IMR-90 (cell line): ENCODE results near the gene ALDH18A1. TPM values are rescaled to one million over a fixed set of nuclear protein-coding genes. Genes with fewer than 3 reads are reported as not detected.

ENCODE experiments used
- ATAC-seq: fragments of 200-7000 bp; cut with Tn5 transposase; 2 replicates; pipeline ENCODE4 v1.9.1; 2020; ENCODE audit warnings: low read depth, mild to moderate bottlenecking, moderate library complexity
- BruUV-seq: library from RNA; stranded (reverse); fragments of 400-500 nt; replicated peaks from 2 replicates; lab custom pipeline; 2021; lab: Mats Ljungman, UMichigan
- CTCF ChIA-PET: fragments of 300-600 bp; formaldehyde crosslinking; extraction: SDS; loops from one replicate; lab custom pipeline; 2021; ENCODE audit warnings: antibody characterized with exemption; lab: Yijun Ruan, JAX
- POLR2A ChIA-PET: fragments of 300-600 bp; sonication (Branson Sonifier 250); formaldehyde crosslinking; loops from one replicate; lab custom pipeline; 2022; ENCODE audit warnings: antibody characterized with exemption; ENCODE audit not compliant: unreplicated experiment; lab: Charles Lee
- DNase-seq: peaks from one replicate; pipeline ENCODE4 v3.0.0; 2013
- H2AFZ ChIP-seq: replicated peaks from 2 replicates; pipeline ENCODE3; 2013; ENCODE audit warnings: low read length, mild to moderate bottlenecking; ENCODE audit not compliant: poor library complexity
- H2AK5ac ChIP-seq: 2 replicates; pipeline ENCODE4 v1.6.1; 2013; ENCODE audit warnings: low read depth, low read length, inconsistent platforms
- H2AK9ac ChIP-seq: replicated peaks from 2 replicates; pipeline ENCODE3; 2013; ENCODE audit warnings: mild to moderate bottlenecking, low read depth, low read length, moderate library complexity; ENCODE audit not compliant: poor library complexity
- H2BK120ac ChIP-seq: 2 replicates; pipeline ENCODE4 v1.6.1; 2013; ENCODE audit warnings: low read depth, low read length, inconsistent platforms
- H2BK15ac ChIP-seq: 3 replicates; pipeline ENCODE4 v1.6.1; 2013; ENCODE audit warnings: low read depth, low read length, inconsistent platforms
- H2BK20ac ChIP-seq: 2 replicates; pipeline ENCODE4 v1.6.1; 2013; ENCODE audit warnings: low read depth, mild to moderate bottlenecking, inconsistent platforms, low read length, moderate library complexity
- H2BK5ac ChIP-seq: 2 replicates; pipeline ENCODE4 v1.6.1; 2013; ENCODE audit warnings: mild to moderate bottlenecking, low read depth, low read length, inconsistent platforms; ENCODE audit not compliant: poor library complexity, severe bottlenecking
- H3K14ac ChIP-seq: replicated peaks from 2 replicates; pipeline ENCODE4 v1.6.1; 2013; ENCODE audit warnings: low read depth, low read length, inconsistent platforms
- H3K18ac ChIP-seq: 2 replicates; pipeline ENCODE4 v1.6.1; 2013; ENCODE audit warnings: low read depth, low read length, control low read depth
- H3K23ac ChIP-seq: 2 replicates; pipeline ENCODE4 v1.6.1; 2013; ENCODE audit warnings: low read depth, low read length, inconsistent platforms
- H3K27ac ChIP-seq: 2 replicates; pipeline ENCODE4 v1.5.1; 2013; ENCODE audit warnings: mild to moderate bottlenecking, control low read depth, low read length; ENCODE audit not compliant: insufficient read depth
- H3K27me3 ChIP-seq: 2 replicates; pipeline ENCODE4 v1.6.1; 2013; ENCODE audit warnings: low read length; ENCODE audit not compliant: control insufficient read depth, insufficient read depth
- H3K36me3 ChIP-seq: 2 replicates; pipeline ENCODE4 v1.6.1; 2013; ENCODE audit warnings: low read length, mixed read lengths; ENCODE audit not compliant: control insufficient read depth, insufficient read depth
- H3K4ac ChIP-seq: 2 replicates; pipeline ENCODE4 v1.6.1; 2013; ENCODE audit warnings: low read depth, low read length, inconsistent platforms
- H3K4me1 ChIP-seq: 2 replicates; pipeline ENCODE4 v1.6.1; 2013; ENCODE audit warnings: low read length, mixed read lengths; ENCODE audit not compliant: control insufficient read depth, insufficient read depth
- H3K4me2 ChIP-seq: 2 replicates; pipeline ENCODE4 v1.6.1; 2013; ENCODE audit warnings: low read depth, mild to moderate bottlenecking, control low read depth, low read length, moderate library complexity
- H3K4me3 ChIP-seq: 2 replicates; pipeline ENCODE4 v1.5.1; 2013; ENCODE audit warnings: low read depth, mild to moderate bottlenecking, control low read depth, low read length, moderate library complexity; ENCODE audit not compliant: insufficient read depth
- H3K56ac ChIP-seq: 2 replicates; pipeline ENCODE4 v1.6.1; 2013; ENCODE audit warnings: low read length, inconsistent platforms; ENCODE audit not compliant: insufficient read depth; ENCODE audit errors: extremely low read depth
- H3K79me1 ChIP-seq, 2 experiments: 2 replicates each; pipeline ENCODE4 v1.6.1; 2013; ENCODE audit warnings: low read length in 2 of 2, inconsistent platforms in 1 of 2, low read depth in 1 of 2
- H3K9ac ChIP-seq: 2 replicates; pipeline ENCODE4 v1.6.1; 2013; ENCODE audit warnings: low read depth, low read length, control low read depth
- H3K9me1 ChIP-seq: 2 replicates; pipeline ENCODE4 v1.6.1; 2013; ENCODE audit warnings: low read length, inconsistent platforms; ENCODE audit not compliant: insufficient read depth
- H3K9me3 ChIP-seq: 2 replicates; pipeline ENCODE4 v1.6.1; 2013; ENCODE audit warnings: low read length; ENCODE audit not compliant: control insufficient read depth, insufficient read depth
- H4K20me1 ChIP-seq: 2 replicates; pipeline ENCODE4 v1.6.1; 2013; ENCODE audit warnings: low read length, inconsistent platforms; ENCODE audit not compliant: insufficient read depth
- H4K5ac ChIP-seq: 2 replicates; pipeline ENCODE4 v1.6.1; 2013; ENCODE audit warnings: mild to moderate bottlenecking, low read depth, low read length, control low read depth
- H4K8ac ChIP-seq, 2 experiments: 2 replicates each; pipeline ENCODE4 v1.6.1; 2013; ENCODE audit warnings: low read depth in 2 of 2, low read length in 2 of 2, control low read depth in 1 of 2, inconsistent platforms in 1 of 2
- H4K91ac ChIP-seq: 2 replicates; pipeline ENCODE4 v1.6.1; 2013; ENCODE audit warnings: low read depth, low read length, inconsistent platforms; ENCODE audit not compliant: insufficient read depth
- BHLHE40 ChIP-seq: fragments of 150-350 bp; IDR thresholded peaks from 2 replicates; pipeline ENCODE4 v1.6.1; 2016; ENCODE audit warnings: mild to moderate bottlenecking, low read depth, low read length
- CEBPB ChIP-seq: IDR thresholded peaks from 2 replicates; pipeline ENCODE4 v1.6.1; 2012; ENCODE audit warnings: low read depth, low read length, improper control_type of control experiment
- CHD1 ChIP-seq: IDR thresholded peaks from 2 replicates; pipeline ENCODE4 v1.6.1; 2012; ENCODE audit warnings: low read depth, low read length, improper control_type of control experiment
- FOS ChIP-seq: fragments of 150-350 bp; IDR thresholded peaks from 2 replicates; pipeline ENCODE4 v1.6.1; 2016; ENCODE audit warnings: low read depth, low read length
- MAZ ChIP-seq: IDR thresholded peaks from 2 replicates; pipeline ENCODE4 v1.6.1; 2012; ENCODE audit warnings: low read depth, mild to moderate bottlenecking, low read length, improper control_type of control experiment, moderate library complexity, borderline replicate concordance
- NFE2L2 ChIP-seq: fragments of 150-350 bp; IDR thresholded peaks from 2 replicates; pipeline ENCODE4 v1.6.1; 2016; ENCODE audit warnings: low read depth, mild to moderate bottlenecking, low read length
- POLR2A ChIP-seq: IDR thresholded peaks from 2 replicates; pipeline ENCODE4 v1.6.1; 2012; ENCODE audit warnings: mild to moderate bottlenecking, low read depth, low read length
- RCOR1 ChIP-seq: IDR thresholded peaks from 2 replicates; pipeline ENCODE4 v1.6.1; 2012; ENCODE audit warnings: mild to moderate bottlenecking, low read length, improper control_type of control experiment; ENCODE audit not compliant: insufficient replicate concordance
- RFX5 ChIP-seq: IDR thresholded peaks from 2 replicates; pipeline ENCODE4 v1.8.0; 2012; ENCODE audit warnings: low read depth, mild to moderate bottlenecking, low read length, moderate library complexity
- SMC3 ChIP-seq: fragments of 150-350 bp; IDR thresholded peaks from 2 replicates; pipeline ENCODE4 v1.6.1; 2016; ENCODE audit warnings: low read depth, mild to moderate bottlenecking, antibody characterized with exemption, low read length, moderate library complexity
- WGBS, 2 experiments: methylation state at CpG; one replicate each; pipeline versions ENCODE4 v1.1.5 to v1.1.7; 2013; ENCODE audit warnings: missing lambda C conversion rate in 2 of 2; ENCODE audit not compliant: insufficient read length in 1 of 2; ENCODE audit errors: extremely low coverage in 2 of 2; 5-methylcytosine and 5-hydroxymethylcytosine counted together
- dilution Hi-C: fragments of 300-500 bp; cut with HindIII; formaldehyde crosslinking; loops from one replicate; pipeline ENCODE4 v1.14.3; 2018; ENCODE audit warnings: low sequenced_read_pairs; ENCODE audit not compliant: unreplicated experiment
- in situ Hi-C: fragments of 300-500 bp; cut with MboI; formaldehyde crosslinking; loops from 3 replicates; pipeline ENCODE4 v1.14.3; 2019; ENCODE audit warnings: low sequenced_read_pairs, inconsistent platforms, mixed read lengths
- intact Hi-C: fragments of 100-400 bp; cut with micrococcal nuclease; formaldehyde crosslinking; loops from 2 replicates; pipeline ENCODE4 v1.10.0; 2022
- polyA plus RNA-seq, 3 experiments: library from polyadenylated mRNA; depleted of rRNA; stranded (reverse); fragments of >200 nt; gene quantifications; 2 replicates each; pipeline ENCODE4 v1.2.3, GENCODE V29; 2012; ENCODE audit warnings: low replicate concordance in 1 of 3
- total RNA-seq: library from RNA; depleted of rRNA; stranded (reverse); fragments of >200 nt; gene quantifications from 2 replicates; pipeline ENCODE4 v1.2.3, GENCODE V29; 2012
- TF ChIP-seq, protein P1 (sequence below): fragments of 150-350 bp; IDR thresholded peaks from 2 replicates; pipeline ENCODE4 v1.6.1; 2017; ENCODE audit warnings: mild to moderate bottlenecking, antibody characterized with exemption, low read length, low read depth
- TF ChIP-seq, protein P2 (sequence below): fragments of 150-350 bp; IDR thresholded peaks from 2 replicates; pipeline ENCODE4 v1.6.1; 2016; ENCODE audit warnings: low read depth, mild to moderate bottlenecking, low read length, moderate library complexity, borderline replicate concordance
- TF ChIP-seq, protein P3 (sequence below): conservative IDR thresholded peaks from 2 replicates; pipeline ENCODE4 v1.5.1; 2012; ENCODE audit warnings: mild to moderate bottlenecking, low read depth, low read length, improper control_type of control experiment

Gene ALDH18A1
- total and polyA plus RNA-seq, 2 of the 4 experiments (the other 2 are of a cell fraction), result 93.4 to 232 TPM

GRCh38 chr10:95613330-95613729, 43.2 kb downstream of the ALDH18A1 start:
- Histone ChIP-seq H3K79me1 (peaks cover 3 to 12% of the 10 kb centered on the region in 2 experiments; a peak in 3 of 4 replicates), H3K4me3 (no peak overlapping the region), H3K4ac (no peak overlapping the region), H2AK9ac (no peak overlapping the region), H4K20me1 (no peaks in the 10 kb centered on the region), H3K27me3 (no peaks in the 10 kb centered on the region), H3K9ac (no peak overlapping the region), H3K18ac (no peak overlapping the region), H3K9me1 (peaks cover 3% of the 10 kb centered on the region; the same call in 1 of the 2 replicates), H3K23ac (no peak overlapping the region), H4K5ac (no peak overlapping the region), H3K4me2 (no peak overlapping the region), H3K27ac (no peak overlapping the region), H2BK15ac (no peak overlapping the region), H3K56ac (no peak overlapping the region), H2BK20ac (no peak overlapping the region), H2AFZ (no peak overlapping the region), H2BK5ac (no peak overlapping the region), H4K91ac (no peak overlapping the region), H3K36me3 (peaks cover 75% of the 10 kb centered on the region), H3K9me3 (no peaks in the 10 kb centered on the region), H2BK120ac (no peak overlapping the region), H3K14ac (no peak overlapping the region), H3K4me1 (no peaks in the 10 kb centered on the region), H2AK5ac (no peak overlapping the region), H4K8ac (no peak overlapping the region)
- intact Hi-C loops (no loop called here), dilution Hi-C loops (no loop called here), in situ Hi-C loops (no loop called here)
- ATAC-seq (no peak), DNase-seq (no peak)
- WGBS, 2 experiments, result no CpG with 5 or more reads among the region's 2 CpGs
- no TSS peak for BruUV-seq
- POLR2A ChIA-PET, result no interaction called here
- TF ChIP-seq RCOR1 (no peak), MAZ (no peak), BHLHE40 (no peak), CEBPB (no peak), NFE2L2 (no peak), POLR2A (no peak), SMC3 (no peak), FOS (no peak), RFX5 (no peak), CHD1 (no peak)
- TF ChIP-seq, protein P1, sequence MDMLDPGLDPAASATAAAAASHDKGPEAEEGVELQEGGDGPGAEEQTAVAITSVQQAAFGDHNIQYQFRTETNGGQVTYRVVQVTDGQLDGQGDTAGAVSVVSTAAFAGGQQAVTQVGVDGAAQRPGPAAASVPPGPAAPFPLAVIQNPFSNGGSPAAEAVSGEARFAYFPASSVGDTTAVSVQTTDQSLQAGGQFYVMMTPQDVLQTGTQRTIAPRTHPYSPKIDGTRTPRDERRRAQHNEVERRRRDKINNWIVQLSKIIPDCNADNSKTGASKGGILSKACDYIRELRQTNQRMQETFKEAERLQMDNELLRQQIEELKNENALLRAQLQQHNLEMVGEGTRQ, result no peak
- TF ChIP-seq, protein P2, sequence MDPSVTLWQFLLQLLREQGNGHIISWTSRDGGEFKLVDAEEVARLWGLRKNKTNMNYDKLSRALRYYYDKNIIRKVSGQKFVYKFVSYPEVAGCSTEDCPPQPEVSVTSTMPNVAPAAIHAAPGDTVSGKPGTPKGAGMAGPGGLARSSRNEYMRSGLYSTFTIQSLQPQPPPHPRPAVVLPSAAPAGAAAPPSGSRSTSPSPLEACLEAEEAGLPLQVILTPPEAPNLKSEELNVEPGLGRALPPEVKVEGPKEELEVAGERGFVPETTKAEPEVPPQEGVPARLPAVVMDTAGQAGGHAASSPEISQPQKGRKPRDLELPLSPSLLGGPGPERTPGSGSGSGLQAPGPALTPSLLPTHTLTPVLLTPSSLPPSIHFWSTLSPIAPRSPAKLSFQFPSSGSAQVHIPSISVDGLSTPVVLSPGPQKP, result no peak
- TF ChIP-seq, protein P3, sequence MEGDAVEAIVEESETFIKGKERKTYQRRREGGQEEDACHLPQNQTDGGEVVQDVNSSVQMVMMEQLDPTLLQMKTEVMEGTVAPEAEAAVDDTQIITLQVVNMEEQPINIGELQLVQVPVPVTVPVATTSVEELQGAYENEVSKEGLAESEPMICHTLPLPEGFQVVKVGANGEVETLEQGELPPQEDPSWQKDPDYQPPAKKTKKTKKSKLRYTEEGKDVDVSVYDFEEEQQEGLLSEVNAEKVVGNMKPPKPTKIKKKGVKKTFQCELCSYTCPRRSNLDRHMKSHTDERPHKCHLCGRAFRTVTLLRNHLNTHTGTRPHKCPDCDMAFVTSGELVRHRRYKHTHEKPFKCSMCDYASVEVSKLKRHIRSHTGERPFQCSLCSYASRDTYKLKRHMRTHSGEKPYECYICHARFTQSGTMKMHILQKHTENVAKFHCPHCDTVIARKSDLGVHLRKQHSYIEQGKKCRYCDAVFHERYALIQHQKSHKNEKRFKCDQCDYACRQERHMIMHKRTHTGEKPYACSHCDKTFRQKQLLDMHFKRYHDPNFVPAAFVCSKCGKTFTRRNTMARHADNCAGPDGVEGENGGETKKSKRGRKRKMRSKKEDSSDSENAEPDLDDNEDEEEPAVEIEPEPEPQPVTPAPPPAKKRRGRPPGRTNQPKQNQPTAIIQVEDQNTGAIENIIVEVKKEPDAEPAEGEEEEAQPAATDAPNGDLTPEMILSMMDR, result no peak
- CTCF ChIA-PET, result interaction anchor here (0.9 kb wide), 1 partner anchor 12 kb away, joined by 3 read pairs; no protein-coding TSS in a partner anchor
